Skeletal muscle tissue (tissue), 4 donors: ENCODE data around the gene RFX3. TPM values are rescaled to one million over a fixed set of nuclear protein-coding genes. Genes with fewer than 3 reads are reported as not detected.

Experiments
- H3K27ac ChIP-seq: one replicate; pipeline ENCODE4 v1.7.0; 2013; ENCODE audit warnings: mild to moderate bottlenecking, low read depth, low read length, inconsistent platforms
- H3K27me3 ChIP-seq, 3 donors: one replicate each; pipeline ENCODE4 v1.7.0; 2013; ENCODE audit warnings: low read length in 3 of 3; ENCODE audit not compliant: control insufficient read depth in 3 of 3, insufficient read depth in 3 of 3
- H3K36me3 ChIP-seq, 3 donors: one replicate each; pipeline ENCODE4 v1.7.0; 2013; ENCODE audit warnings: low read length in 3 of 3; ENCODE audit not compliant: control insufficient read depth in 3 of 3, insufficient read depth in 3 of 3
- H3K4me1 ChIP-seq, 3 donors: one replicate each; pipeline ENCODE4 v1.7.0; 2013; ENCODE audit warnings: low read length in 3 of 3, mild to moderate bottlenecking in 3 of 3; ENCODE audit not compliant: control insufficient read depth in 3 of 3, insufficient read depth in 3 of 3
- H3K4me3 ChIP-seq, 3 donors: one replicate each; pipeline ENCODE4 v1.7.0; 2013; ENCODE audit warnings: low read length in 3 of 3
- H3K9ac ChIP-seq, 3 donors: one replicate each; pipeline ENCODE4 v1.7.0; 2013; ENCODE audit warnings: low read length in 3 of 3, mild to moderate bottlenecking in 3 of 3, moderate library complexity in 2 of 3, low read depth in 1 of 3
- H3K9me3 ChIP-seq, 3 donors: one replicate each; pipeline ENCODE4 v1.7.0; 2013; ENCODE audit warnings: low read length in 3 of 3; ENCODE audit not compliant: control insufficient read depth in 3 of 3
- total RNA-seq: library from RNA; depleted of rRNA; stranded (reverse); fragments of >200 nt; gene quantifications from one replicate; pipeline ENCODE4 v1.2.3, GENCODE V29; 2014
- donor health status: Osteomylitis.

RFX3 gene
- total RNA-seq, 1 donor from 2014 or later, result 9.9 TPM

DNA sequence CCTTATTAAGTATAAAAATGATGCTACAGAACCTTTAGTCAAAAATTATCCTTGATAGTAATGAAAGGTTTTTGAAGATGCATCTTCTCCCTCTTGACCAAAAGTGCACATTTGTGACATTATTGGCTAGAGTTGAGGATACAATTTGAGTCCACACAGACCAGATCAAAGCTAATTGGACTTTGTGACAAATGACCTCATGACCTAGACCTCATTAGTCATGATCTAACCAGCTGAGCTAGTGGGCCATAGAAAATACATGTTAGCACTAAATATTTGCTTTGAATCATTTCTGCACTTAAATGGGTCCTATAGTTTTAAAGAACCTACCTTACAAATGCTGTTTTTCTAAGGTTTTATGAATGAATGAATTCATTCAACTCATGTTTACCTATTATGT, 182.1 kb downstream of the RFX3 start:
- Histone ChIP-seq H3K9me3 (no peaks in the 10 kb centered on the region), H3K4me1 (peaks cover 0 to 3% (median 0%) of the 10 kb centered on the region in 3 donors), H3K9ac (no peak overlapping the region), H3K27me3 (no peaks in the 10 kb centered on the region), H3K36me3 (no peaks in the 10 kb centered on the region), H3K27ac (no peak overlapping the region), H3K4me3 (no peak overlapping the region)

DNA sequence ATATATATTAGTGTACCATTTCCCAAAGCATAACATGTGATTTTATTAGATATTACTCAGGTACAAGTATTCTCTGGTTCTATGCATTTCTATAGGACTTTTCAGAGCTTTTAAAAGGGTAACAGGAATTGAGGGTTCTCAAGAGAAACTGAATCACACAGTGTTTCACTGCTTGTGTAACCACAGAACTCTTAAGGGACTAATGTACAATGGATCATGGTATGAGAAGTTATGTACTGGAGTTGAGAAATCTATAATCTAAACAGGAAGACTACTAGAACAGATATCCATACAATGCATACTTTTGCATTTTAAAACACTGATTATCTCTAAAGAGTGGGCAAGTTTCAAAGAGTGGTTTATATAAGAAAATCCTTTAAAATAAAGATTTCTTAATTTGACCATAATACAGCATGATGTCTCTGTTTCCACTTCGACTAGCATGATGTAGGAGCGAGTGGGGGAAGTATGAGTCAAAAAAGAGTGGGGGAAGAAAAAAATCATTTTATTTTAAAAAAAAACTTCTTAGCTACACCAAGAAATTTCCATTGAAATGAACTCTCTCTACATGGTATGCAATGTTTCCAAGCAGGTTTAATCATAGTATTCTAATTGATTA, 183.5 kb downstream of the RFX3 start:
- Histone ChIP-seq H3K27ac (no peak overlapping the region), H3K27me3 (no peaks in the 10 kb centered on the region), H3K9me3 (no peaks in the 10 kb centered on the region), H3K4me1 (peaks cover 2 to 4% (median 3%) of the 10 kb centered on the region in 3 donors), H3K4me3 (no peak overlapping the region), H3K9ac (no peak overlapping the region), H3K36me3 (no peaks in the 10 kb centered on the region)

DNA sequence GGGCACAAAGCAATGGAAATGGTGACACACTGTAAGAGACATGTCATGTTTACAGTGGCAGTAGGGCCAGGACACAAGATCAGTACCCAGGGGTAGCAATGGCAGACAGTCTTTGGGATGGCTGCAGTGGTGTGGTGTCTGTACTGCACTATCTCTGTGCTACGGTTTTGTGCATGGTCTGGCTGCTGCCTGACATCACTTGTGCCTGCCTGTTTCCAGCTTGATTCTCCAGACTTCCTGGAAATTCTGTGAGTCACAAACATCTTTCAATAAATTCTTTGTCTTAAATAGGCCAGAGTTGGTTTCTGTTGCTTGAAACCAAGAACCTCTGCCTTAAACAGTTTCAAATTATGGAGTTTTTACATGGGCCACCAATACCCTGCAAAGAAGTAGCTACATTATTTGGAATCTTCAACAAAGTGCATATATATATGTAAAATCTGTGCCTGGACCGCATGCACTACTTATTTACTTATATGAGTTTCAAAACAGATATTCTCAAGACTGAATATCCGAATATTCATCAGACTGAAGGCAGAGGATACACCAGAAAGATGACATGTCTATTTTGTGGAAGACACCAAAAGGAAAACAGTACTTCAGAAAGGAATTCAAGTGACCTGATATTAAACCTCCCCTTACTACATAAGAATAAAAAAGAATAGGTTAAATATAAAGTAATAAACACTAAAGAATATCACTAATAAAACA, 188.1 kb downstream of the RFX3 start:
- Histone ChIP-seq H3K27me3 (no peaks in the 10 kb centered on the region), H3K9ac (peak overlapping the region in 1 of 3 donors; percentile 27), H3K4me3 (no peak overlapping the region), H3K9me3 (no peaks in the 10 kb centered on the region), H3K4me1 (peaks cover 4 to 7% (median 5%) of the 10 kb centered on the region in 3 donors), H3K27ac (no peak overlapping the region), H3K36me3 (no peaks in the 10 kb centered on the region)

DNA sequence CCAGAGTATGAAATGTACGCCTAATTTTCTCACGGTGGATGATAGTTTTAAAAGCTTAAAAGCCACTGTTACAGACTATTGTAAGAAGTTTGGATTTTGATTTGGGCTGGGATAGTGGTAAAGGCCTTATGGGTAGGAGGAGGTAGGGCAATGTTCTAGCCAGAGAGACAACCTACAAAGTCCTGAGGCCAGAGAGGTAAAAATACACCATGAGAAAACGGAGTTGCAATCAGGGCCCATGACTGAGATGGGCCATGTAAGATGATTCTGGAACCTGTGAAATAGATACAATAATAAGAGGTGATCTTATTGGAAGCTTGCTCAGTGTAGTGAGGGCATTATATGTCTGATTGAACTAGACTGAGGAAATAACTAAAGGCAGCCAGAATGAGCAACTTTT, 188.8 kb downstream of the RFX3 start:
- Histone ChIP-seq H3K27ac (no peak overlapping the region), H3K9ac (no peak overlapping the region), H3K36me3 (no peaks in the 10 kb centered on the region), H3K9me3 (no peaks in the 10 kb centered on the region), H3K4me3 (no peak overlapping the region), H3K27me3 (no peaks in the 10 kb centered on the region), H3K4me1 (peaks cover 4 to 7% (median 5%) of the 10 kb centered on the region in 3 donors)

DNA sequence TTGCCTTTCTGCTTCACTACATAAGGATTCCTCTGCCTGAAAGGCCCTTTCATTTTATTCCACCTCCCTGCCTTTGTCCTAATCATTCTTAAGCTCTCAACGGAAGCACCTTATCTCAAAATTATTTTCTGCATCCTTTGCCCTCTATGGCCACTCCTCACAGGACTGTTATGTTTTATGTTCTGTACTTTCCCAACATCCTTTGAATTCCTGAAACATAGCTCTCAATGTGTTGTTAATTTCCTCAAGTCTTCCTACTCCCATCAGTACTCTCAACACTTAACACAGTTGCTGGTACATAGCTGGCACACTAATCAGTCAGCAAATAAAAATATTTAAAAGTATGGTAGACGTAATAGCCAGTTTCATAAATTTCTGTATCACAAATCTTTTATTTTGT, 193.0 kb downstream of the RFX3 start:
- Histone ChIP-seq H3K4me3 (no peak overlapping the region), H3K36me3 (no peaks in the 10 kb centered on the region), H3K27ac (no peak overlapping the region), H3K9ac (no peak overlapping the region), H3K27me3 (no peaks in the 10 kb centered on the region), H3K4me1 (peaks cover 4 to 7% (median 5%) of the 10 kb centered on the region in 3 donors), H3K9me3 (no peaks in the 10 kb centered on the region)

DNA sequence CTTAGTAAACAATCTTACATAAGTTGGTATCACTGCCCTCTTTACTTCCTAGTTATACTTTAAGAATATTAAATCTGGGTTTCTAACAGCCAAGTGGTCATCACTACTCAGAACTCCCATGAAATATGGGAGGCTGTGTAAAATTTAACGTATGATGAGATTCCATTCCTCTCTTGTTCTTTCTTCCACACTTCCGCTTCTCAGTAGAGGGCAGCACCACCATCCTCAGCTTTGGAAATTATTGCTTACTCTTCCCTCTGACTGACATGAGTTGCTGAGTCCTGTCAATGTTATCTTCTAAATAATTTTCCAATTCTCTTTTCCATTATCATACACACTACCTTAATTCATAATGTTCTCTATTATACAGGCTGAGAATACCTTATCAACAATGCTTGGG, 194.0 kb downstream of the RFX3 start:
- H3K4me1 ChIP-seq, result peaks cover 0 to under 1% (median 0%) of the 10 kb centered on the region in 3 donors
- no peaks in the 10 kb centered on the region for H3K9me3 ChIP-seq
- H3K4me3 ChIP-seq, result no peak overlapping the region
- H3K27me3 ChIP-seq, result no peaks in the 10 kb centered on the region
- no peak overlapping the region for H3K27ac ChIP-seq
- H3K9ac ChIP-seq, result no peak overlapping the region
- no peaks in the 10 kb centered on the region for H3K36me3 ChIP-seq

DNA sequence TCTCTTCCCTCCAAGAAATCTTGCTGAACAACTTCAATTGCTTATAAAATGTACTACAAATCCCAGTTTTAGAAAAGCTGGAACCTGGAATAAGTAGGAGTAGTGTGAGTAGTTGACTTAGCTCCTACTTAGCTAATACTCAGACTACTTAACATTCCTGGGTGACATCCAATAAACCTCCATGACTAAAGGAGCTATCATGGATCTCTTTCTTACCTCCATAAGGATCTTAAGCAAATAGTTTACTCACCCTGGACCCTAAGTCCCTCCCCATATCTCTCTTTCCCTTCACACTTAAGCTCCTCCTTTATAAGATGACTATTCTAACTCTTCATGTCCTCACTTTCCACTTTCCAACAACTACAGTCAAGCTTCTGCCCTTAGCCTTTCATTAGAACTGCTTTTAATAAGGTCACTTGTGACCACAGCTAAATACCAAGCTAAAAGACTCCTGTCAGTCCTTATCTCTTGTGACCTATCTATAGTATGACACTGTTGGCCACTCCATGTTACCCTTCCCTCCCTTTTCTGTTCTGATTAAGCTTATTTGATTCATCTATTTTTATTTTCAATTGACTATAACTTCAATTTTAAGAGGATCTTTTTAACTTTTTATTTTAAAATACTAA, 194.9 kb downstream of the RFX3 start:
- no peaks in the 10 kb centered on the region for H3K27me3 ChIP-seq
- no peak overlapping the region for H3K4me3 ChIP-seq
- H3K27ac ChIP-seq, result no peak overlapping the region
- H3K9me3 ChIP-seq, result no peaks in the 10 kb centered on the region
- H3K4me1 ChIP-seq, result no peaks in the 10 kb centered on the region
- no peak overlapping the region for H3K9ac ChIP-seq
- H3K36me3 ChIP-seq, result no peaks in the 10 kb centered on the region

DNA sequence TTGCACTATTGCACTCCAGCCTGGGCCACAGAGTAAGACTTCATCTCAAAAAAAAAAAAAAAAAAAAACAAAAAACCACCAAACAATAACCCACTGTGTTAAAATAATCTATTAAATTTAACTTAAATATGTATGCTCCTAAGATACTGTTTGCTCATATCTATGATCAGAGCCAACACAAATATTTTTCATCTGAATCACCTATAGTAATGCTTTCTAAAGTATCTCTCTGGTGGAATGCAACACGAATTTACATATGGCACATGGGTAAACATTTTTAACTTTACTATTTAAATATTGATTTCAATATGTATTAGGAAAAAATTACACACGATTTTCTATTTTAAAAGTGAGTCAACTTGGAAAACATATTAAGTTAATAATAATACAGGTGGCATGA, 196.4 kb downstream of the RFX3 start:
- Histone ChIP-seq H3K27ac (no peak overlapping the region), H3K9me3 (no peaks in the 10 kb centered on the region), H3K36me3 (no peaks in the 10 kb centered on the region), H3K9ac (no peak overlapping the region), H3K4me1 (no peaks in the 10 kb centered on the region), H3K27me3 (no peaks in the 10 kb centered on the region), H3K4me3 (no peak overlapping the region)

DNA sequence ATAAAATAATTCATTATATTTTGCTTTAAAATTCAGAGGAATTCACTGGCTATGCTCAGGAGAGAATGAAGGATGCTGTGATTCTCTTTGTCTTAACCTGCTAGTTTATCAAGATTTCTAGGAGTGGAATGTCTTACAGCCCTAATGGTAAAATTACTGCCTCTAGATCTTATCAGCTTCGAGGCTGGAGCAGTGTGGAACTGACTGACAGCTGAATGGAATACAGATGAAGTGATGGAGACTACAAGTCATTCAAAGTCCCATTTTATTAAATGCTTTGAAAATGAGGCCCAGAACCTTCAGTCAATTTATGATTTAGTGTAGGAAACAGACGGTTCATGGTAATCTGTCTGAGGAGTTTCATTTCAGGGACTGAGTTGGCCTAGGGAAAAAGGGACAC, 202.1 kb downstream of the RFX3 start:
- Histone ChIP-seq H3K27ac (no peak overlapping the region), H3K9me3 (no peaks in the 10 kb centered on the region), H3K9ac (no peak overlapping the region), H3K4me1 (no peaks in the 10 kb centered on the region), H3K27me3 (no peaks in the 10 kb centered on the region), H3K4me3 (no peak overlapping the region), H3K36me3 (no peaks in the 10 kb centered on the region)

DNA sequence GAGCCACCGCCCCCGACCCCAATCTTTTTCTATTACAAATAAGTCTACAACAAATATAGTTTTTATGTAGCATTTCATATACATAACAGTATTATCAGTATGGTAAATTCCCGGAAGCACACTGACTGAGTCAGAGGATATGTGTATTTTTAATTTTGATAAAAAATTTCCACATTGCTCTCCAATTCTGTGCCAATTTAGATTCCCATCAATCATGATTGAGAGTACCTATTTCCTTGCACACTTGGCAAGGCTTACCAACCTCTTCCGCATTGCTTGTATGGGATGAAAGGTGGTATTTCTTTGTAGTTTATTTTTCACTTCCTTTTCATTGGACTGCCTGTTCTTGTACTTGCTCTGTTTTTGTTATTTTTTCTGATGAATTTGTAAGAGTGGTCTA, 204.6 kb downstream of the RFX3 start:
- Histone ChIP-seq H3K4me1 (no peaks in the 10 kb centered on the region), H3K27me3 (no peaks in the 10 kb centered on the region), H3K9ac (no peak overlapping the region), H3K27ac (no peak overlapping the region), H3K9me3 (no peaks in the 10 kb centered on the region), H3K36me3 (no peaks in the 10 kb centered on the region), H3K4me3 (no peak overlapping the region)
